DND-41 (cell line): Measurements from ENCODE around the gene MCRIP1.

Source experiments
- CTCF ChIP-seq: IDR thresholded peaks from 2 replicates; pipeline ENCODE4 v1.5.1; 2012; ENCODE audit warnings: borderline replicate concordance, low read length, moderate library complexity, mild to moderate bottlenecking; ENCODE audit not compliant: poor library complexity, severe bottlenecking; ENCODE audit errors: extremely low read depth
- EZH2 ChIP-seq: IDR thresholded peaks from 3 replicates; pipeline ENCODE4 v1.6.1; 2012; ENCODE audit warnings: borderline replicate concordance, low read depth, mild to moderate bottlenecking, moderate library complexity, low read length, inconsistent platforms; ENCODE audit not compliant: severe bottlenecking

GRCh38 chr17:81877569-81877968, 44.5 kb upstream of the MCRIP1 start:
- TF ChIP-seq CTCF = no peak
- no peak for TF ChIP-seq EZH2
